Muscle layer of colon (tissue), 2 donors: ENCODE data around the gene COX8C.

ENCODE experiments used
- H3K27ac ChIP-seq: one replicate; pipeline ENCODE4 v1.7.0; 2013; ENCODE audit warnings: low read depth, mild to moderate bottlenecking, low read length, moderate library complexity
- H3K27me3 ChIP-seq, 2 donors: one replicate each; pipeline ENCODE4 v1.7.0; 2013; ENCODE audit warnings: low read length in 2 of 2, mild to moderate bottlenecking in 2 of 2; ENCODE audit not compliant: insufficient read depth in 2 of 2, control insufficient read depth in 1 of 2
- H3K36me3 ChIP-seq: one replicate; pipeline ENCODE4 v1.7.0; 2013; ENCODE audit warnings: mild to moderate bottlenecking, low read length; ENCODE audit not compliant: insufficient read depth
- H3K4me1 ChIP-seq: one replicate; pipeline ENCODE4 v1.7.0; 2013; ENCODE audit warnings: mild to moderate bottlenecking, low read length; ENCODE audit not compliant: insufficient read depth
- H3K4me3 ChIP-seq, 2 donors: one replicate each; pipeline ENCODE4 v1.7.0; 2013; ENCODE audit warnings: low read length in 2 of 2, low read depth in 1 of 2, mild to moderate bottlenecking in 1 of 2, moderate library complexity in 1 of 2
- H3K9ac ChIP-seq: one replicate; pipeline ENCODE4 v1.7.0; 2013; ENCODE audit warnings: low read length
- H3K9me3 ChIP-seq: one replicate; pipeline ENCODE4 v1.7.0; 2013; ENCODE audit warnings: mild to moderate bottlenecking, low read length
- donor health status: abdominal sarcoma.
- donor health status: Adenocarcinoma of cecum.

COX8C gene

DNA sequence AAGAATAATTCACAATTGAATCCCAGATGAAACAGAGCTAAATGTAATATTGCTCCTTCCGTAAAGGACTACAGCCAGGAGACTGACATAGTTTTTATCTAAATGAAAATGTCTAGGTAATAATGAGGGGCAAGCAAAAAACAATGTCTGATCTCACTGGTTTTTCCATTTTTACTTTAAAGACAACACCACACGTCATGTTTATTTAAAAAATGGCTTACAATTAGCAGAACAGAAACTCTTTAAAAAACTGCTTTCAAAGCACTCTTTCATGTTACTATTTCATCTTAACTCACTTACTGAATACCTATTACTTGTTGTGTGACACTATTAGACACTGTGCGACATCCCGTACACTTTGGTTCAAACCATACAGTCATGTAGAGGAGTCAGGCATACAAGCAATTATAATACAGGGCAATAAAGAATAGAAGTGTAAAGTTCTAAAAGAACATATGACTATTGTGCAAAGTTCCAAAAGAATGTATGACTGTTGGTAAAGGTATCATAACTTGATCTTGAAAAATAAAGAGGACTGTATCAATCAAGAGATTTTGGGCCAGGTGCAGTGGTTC is 23.3 kb upstream of the COX8C start:
- no peaks in the 10 kb centered on the region for H3K36me3 ChIP-seq
- H3K4me1 ChIP-seq = peaks cover 18% of the 10 kb centered on the region
- no peaks in the 10 kb centered on the region for H3K9me3 ChIP-seq
- H3K27ac ChIP-seq = no peak overlapping the region
- H3K9ac ChIP-seq = no peak overlapping the region
- H3K27me3 ChIP-seq = no peaks in the 10 kb centered on the region
- H3K4me3 ChIP-seq = no peak overlapping the region

DNA sequence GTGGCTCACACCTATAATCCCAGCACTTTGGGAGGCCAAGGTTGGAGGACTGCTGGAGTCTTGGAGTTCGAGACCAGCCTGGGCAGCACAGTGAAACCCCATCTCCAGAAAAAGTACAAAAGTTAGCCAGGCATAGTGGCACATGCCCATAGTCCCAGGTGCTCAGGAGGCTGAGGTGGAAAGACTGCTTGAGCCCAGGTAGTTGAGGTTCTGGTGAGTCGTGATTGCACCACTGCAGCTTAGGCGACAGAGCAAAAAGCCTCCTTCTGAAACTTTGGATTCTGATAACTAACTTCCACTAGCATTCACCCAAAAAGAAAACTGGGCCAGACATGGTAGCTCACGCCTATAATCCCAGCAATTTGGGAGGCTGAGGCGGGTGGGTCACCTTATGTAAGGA is 20.8 kb upstream of the COX8C start:
- Histone ChIP-seq H3K9me3 (no peaks in the 10 kb centered on the region), H3K4me1 (peaks cover 16% of the 10 kb centered on the region), H3K27me3 (no peaks in the 10 kb centered on the region), H3K36me3 (no peaks in the 10 kb centered on the region), H3K27ac (no peak overlapping the region), H3K4me3 (no peak overlapping the region), H3K9ac (no peak overlapping the region)

DNA sequence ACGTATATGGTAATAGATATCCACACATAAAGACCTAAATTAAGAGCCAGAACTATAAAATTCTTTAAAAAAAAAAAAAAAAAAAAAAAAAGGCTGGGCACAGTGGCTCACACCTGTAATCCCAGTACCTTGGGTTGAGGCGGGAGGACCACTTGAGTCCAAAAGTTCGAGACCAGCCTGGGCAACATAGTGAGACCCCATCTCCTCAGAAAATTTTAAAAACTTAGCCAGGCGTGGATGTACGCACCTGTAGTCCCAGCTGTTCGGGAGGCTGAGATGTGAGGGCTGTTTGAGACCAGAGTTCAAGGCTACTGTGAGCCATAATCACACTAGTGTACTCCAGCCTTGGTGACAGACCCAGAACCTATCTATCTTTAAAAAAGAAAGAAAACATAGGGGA is 18.4 kb upstream of the COX8C start:
- Histone ChIP-seq H3K4me3 (no peak overlapping the region), H3K9ac (no peak overlapping the region), H3K27me3 (no peaks in the 10 kb centered on the region), H3K4me1 (peaks cover 20% of the 10 kb centered on the region), H3K27ac (no peak overlapping the region), H3K9me3 (no peaks in the 10 kb centered on the region), H3K36me3 (no peaks in the 10 kb centered on the region)

DNA sequence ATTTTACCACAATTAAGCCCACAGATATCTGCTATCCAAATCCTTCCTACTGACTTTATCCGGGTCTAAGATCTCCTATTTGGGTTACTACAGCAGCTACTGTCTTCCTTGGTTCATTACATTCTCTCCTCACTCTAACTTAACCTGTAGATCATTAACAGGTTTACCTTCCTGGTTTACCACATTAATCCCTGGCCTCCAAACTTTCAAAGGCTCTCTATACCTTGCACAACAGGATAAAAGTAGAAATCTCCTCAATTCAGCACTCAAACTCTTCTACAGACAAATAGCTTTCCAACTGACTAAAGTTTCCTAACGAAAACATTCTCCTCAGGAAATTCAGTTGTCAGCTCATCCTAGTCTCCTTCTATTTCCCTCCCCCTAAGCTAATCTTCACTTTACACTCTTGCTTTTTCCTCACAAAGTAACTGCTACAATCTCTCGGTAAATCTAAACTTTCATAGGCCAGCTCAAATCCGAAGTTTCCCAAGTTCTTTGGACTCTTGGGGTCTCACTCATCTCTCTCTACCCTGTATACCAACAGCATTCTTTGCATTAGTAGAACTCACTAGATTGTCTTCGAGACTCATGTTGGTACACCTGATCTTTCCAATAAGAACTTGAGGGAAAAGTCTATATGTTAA is 16.9 kb upstream of the COX8C start:
- Histone ChIP-seq H3K27me3 (no peaks in the 10 kb centered on the region), H3K27ac (no peak overlapping the region), H3K9me3 (no peaks in the 10 kb centered on the region), H3K4me1 (peaks cover 14% of the 10 kb centered on the region), H3K9ac (no peak overlapping the region), H3K4me3 (no peak overlapping the region), H3K36me3 (no peaks in the 10 kb centered on the region)

DNA sequence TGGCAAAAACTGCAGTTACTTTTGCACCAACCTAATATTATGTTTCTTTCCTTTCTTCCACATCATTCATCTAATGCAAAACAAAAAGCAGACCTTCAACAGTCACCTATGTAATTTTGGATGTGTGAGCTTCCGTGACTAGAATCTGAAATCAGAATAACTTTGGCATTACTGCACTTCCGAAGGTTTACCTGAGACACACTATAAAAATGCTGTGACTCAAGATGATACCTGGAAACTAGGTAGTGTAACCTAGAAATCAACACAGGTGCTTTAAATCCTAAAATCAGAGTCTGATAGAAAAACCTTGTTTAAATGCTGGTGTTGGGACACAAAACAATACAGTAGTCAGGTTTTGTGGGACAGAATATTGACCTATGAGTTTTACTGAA is 16.4 kb upstream of the COX8C start:
- Histone ChIP-seq H3K27me3 (no peaks in the 10 kb centered on the region), H3K9ac (no peak overlapping the region), H3K4me1 (peaks cover 14% of the 10 kb centered on the region), H3K27ac (no peak overlapping the region), H3K4me3 (peak overlapping the region in 1 of 2 donors; percentile 61), H3K9me3 (no peaks in the 10 kb centered on the region), H3K36me3 (no peaks in the 10 kb centered on the region)

DNA sequence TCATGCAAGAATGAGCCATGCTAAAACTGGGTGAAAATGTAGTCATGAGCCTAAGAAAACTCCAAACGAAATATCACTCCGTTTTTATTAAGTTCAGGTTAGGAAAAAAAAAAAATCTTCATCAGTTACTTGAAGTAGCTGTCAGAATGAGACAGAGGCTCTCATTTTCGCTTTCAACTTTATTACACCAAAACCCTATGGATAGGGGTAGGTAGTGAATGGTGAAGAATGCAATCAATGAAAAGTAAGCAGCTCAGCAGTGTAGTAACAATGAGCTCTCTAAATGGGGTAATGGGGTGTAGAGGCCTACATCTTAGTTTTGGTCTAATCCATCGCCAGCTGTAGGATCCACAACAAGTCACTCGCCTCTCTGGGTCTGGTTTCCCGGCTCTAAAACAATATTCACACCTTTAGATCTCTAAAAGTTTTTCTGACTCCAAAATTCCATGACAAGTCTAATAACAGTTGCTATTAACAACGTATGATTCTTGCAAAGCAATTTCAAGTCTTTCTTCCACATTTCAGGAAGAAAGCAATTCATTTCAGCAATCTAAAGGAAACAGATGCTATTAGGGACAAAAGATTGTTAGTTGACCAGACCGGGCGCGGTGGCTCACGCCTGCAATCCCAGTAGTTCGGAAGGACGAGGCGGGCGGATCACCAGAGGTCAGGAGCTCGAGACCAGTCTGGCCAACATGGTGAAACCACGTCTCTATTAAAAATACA is 15.8 kb upstream of the COX8C start:
- Histone ChIP-seq H3K4me3 (peak overlapping the region in 1 of 2 donors; percentile 61), H3K36me3 (no peaks in the 10 kb centered on the region), H3K9me3 (no peaks in the 10 kb centered on the region), H3K27me3 (no peaks in the 10 kb centered on the region), H3K9ac (no peak overlapping the region), H3K27ac (no peak overlapping the region), H3K4me1 (peaks cover 14% of the 10 kb centered on the region)

DNA sequence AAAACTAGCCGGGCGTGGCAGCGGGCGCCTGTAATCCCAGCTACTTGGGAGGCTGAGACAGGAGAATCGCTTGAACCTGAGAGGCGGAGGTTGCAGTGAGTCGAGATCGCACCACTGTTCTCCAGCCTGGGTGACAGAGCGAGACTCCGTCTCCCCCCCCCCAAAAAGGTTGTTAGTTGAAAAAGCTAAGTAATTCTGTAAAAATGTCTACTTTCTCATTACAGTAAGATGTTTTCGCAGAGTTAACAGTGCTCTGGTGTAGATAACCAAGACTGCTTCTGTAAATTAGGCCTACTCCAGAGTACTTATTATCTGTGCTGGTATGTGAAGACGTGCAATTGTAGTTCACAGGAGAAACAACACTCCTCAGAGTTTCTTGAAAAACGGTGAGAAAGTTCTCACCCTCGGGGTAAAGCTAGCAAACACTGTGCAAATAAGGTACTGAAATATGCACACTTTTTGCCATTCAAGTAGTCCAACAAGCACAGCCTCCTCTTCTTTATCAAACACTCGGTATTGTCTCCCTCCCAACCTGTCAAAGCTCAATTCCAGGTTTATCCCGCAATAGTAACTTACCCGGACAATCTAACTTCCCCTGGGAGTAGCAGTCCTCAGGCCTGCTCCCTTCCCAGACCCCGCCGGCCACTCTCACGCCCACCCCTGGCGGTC is 15.1 kb upstream of the COX8C start:
- peaks cover 14% of the 10 kb centered on the region for H3K4me1 ChIP-seq
- peak overlapping the region; percentile 85 for H3K27ac ChIP-seq
- H3K9ac ChIP-seq = peak overlapping the region; percentile 62

DNA sequence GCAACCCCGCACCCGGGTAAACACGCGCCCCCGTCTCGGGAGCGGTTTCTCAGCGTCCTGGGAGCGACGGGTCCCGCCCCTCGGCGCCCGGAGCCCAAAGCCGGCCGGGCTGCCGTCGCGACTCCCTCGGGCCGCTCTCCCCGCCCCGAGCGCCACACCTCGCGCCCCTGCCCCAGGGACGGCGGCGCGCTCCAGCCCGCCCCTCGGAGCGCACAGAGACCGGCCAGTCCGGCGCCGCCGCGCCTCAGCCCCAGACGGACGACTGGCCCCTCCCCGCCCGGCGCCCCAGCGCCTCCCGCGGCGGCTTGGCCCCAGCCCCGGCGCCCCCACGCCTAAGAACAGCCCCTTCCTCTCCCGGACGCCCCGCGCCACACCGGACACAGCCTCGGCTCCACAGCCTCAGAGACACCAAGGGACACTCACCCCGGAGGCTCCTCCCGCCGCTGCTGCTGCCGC is 14.6 kb upstream of the COX8C start:
- Histone ChIP-seq H3K9me3 (no peaks in the 10 kb centered on the region), H3K4me3 (peak overlapping the region; percentile 61 to 94), H3K9ac (peak overlapping the region; percentile 62), H3K36me3 (no peaks in the 10 kb centered on the region), H3K27me3 (no peaks in the 10 kb centered on the region), H3K27ac (peak overlapping the region; percentile 85), H3K4me1 (peaks cover 14% of the 10 kb centered on the region)

More for the DNA sequence above, 15.1 kb upstream of the COX8C start:
- H3K9me3 ChIP-seq = no peaks in the 10 kb centered on the region
- H3K4me3 ChIP-seq = peak overlapping the region; percentile 61 to 94
- H3K36me3 ChIP-seq = no peaks in the 10 kb centered on the region
- no peaks in the 10 kb centered on the region for H3K27me3 ChIP-seq

DNA sequence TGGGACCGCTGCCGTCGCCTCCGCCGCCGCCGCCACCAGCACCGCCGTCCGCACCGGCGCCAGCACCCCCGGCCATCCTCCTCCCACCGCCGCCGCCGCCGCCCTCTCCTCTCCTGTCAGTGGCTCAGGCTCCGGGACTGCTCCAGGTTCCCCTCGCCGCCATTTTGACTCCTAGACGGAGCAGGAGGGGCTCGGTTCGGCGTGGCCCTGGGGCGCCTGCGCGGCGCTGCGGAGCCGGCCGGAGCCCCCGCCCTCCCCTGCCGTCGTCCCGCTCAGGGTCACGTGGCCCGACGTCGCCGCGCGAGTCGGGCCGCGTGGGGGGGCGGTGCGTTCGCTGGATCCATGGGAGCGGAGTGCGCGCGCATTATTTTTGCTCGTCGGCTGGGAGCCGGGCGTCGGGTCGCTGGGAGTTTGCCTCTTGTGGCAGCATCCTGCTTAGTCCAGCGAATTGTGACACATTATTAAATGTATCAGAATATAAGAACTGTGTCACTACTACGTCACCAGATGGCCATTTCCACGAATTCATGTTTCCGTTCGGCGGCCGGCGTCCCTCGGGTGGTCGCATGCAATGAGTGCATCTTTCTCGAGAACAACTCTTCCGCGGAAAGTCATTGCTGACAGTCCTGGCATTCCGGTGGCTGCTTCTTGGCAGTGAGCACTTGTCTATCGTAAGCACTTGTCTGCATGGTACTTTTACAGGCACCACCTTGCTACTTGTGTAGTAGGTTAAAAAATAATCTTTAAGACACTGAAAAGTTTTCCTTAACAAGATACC is 13.9 kb upstream of the COX8C start, which contains the start of gene BTBD7:
Gene BTBD7 (minus strand): TSS at position 184 of the 778 bp plus-strand sequence. CDS start 36,985 bp downstream, outside the sequence.
- Histone ChIP-seq H3K27me3 (no peaks in the 10 kb centered on the region), H3K9me3 (no peaks in the 10 kb centered on the region), H3K36me3 (no peaks in the 10 kb centered on the region), H3K4me3 (peak within 1 kb of the TSS; percentile 83 to 94), H3K9ac (peak within 1 kb of the TSS; percentile 65), H3K4me1 (peaks cover 14% of the 10 kb centered on the region), H3K27ac (peak within 1 kb of the TSS; percentile 85)

DNA sequence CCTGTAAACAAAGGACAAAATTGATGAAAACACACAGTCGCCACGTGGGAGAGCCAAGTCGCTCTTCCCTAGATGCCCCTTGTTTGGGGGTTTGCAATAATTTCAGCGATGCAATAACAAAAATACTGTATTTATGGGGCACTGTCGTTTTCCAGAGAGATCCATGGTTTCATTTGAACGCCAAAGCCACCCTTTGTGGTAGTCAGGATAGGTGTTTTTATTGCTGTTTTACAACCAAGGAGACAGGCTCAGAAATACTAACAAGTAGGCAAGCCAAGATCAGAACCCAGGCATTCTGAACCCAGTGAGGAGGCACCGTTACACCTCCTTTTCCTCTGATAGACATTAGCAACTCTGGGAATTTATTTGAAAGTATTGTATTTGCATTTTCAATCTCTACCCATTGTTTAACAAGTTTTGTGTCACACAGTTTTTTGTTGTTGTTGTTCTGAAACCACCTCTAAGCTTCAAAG is 13.3 kb upstream of the COX8C start:
- Histone ChIP-seq H3K27me3 (no peaks in the 10 kb centered on the region), H3K36me3 (no peaks in the 10 kb centered on the region), H3K4me1 (peaks cover 14% of the 10 kb centered on the region), H3K9me3 (no peaks in the 10 kb centered on the region), H3K4me3 (peak overlapping the region; percentile 50 to 83), H3K9ac (peak overlapping the region; percentile 65), H3K27ac (peak overlapping the region; percentile 85)
